ENCODE measurements around the gene MTERF1.
"Not testable (repeated sequence)": the region's sequence is repeated elsewhere in the genome, so short reads cannot be mapped to it uniquely, and the experiment has no call there.

MTERF1 gene

GRCh38 chr7:91883676-91884362 is 3.3 kb upstream of the MTERF1 start:
- no peak for DNase-seq

- no peak for DNase-seq
Measured at GRCh38 chr7:91880016-91880412, 488 bp downstream of the MTERF1 start.

GRCh38 chr7:91876391-91877133 is 3.9 kb downstream of the MTERF1 start:
- DNase-seq, result no peak

GRCh38 chr7:91875851-91876250 is 4.7 kb downstream of the MTERF1 start:
- no peak for DNase-seq

GRCh38 chr7:91872928-91873327 is 7.6 kb downstream of the MTERF1 start:
- DNase-seq, result no peak

GRCh38 chr7:91872069-91872468 is 8.4 kb downstream of the MTERF1 start:
- no peak for DNase-seq

GRCh38 chr7:91869661-91870060 is 10.8 kb downstream of the MTERF1 start:
- DNase-seq, result no peak

- no peak for DNase-seq
Measured at GRCh38 chr7:91866599-91867148, 13.8 kb downstream of the MTERF1 start.

- no peak for DNase-seq
Measured at GRCh38 chr7:91865511-91865910, 15.0 kb downstream of the MTERF1 start.

GRCh38 chr7:91864604-91865003 is 15.9 kb downstream of the MTERF1 start:
- not testable (repeated sequence) for DNase-seq

- no peak for DNase-seq
Measured at GRCh38 chr7:91864070-91864469, 16.4 kb downstream of the MTERF1 start.

- no peak for DNase-seq
Measured at GRCh38 chr7:91852263-91852741, 28.2 kb downstream of the MTERF1 start.

- DNase-seq, result no peak
Measured at GRCh38 chr7:91850455-91850854, 30.0 kb downstream of the MTERF1 start.

- no peak for DNase-seq
Measured at GRCh38 chr7:91847876-91848588, 32.5 kb downstream of the MTERF1 start.

- DNase-seq, result no peak
Measured at GRCh38 chr7:91847231-91847630, 33.3 kb downstream of the MTERF1 start.

- DNase-seq, result no peak
Measured at GRCh38 chr7:91846436-91846835, 34.1 kb downstream of the MTERF1 start.

GRCh38 chr7:91843831-91844230 is 36.7 kb downstream of the MTERF1 start:
- no peak for DNase-seq

GRCh38 chr7:91838439-91838838 is 42.1 kb downstream of the MTERF1 start:
- no peak for DNase-seq

- DNase-seq, result peak in 6 of 56 donors; percentile 1 to 12 (median 6)
Measured at GRCh38 chr7:91837397-91838070, 43.0 kb downstream of the MTERF1 start.

- no peak for DNase-seq
Measured at GRCh38 chr7:91835826-91836368, 44.6 kb downstream of the MTERF1 start.
